ENCODE results near the gene CNOT4. TPM values are rescaled to one million over a fixed set of nuclear protein-coding genes. Genes with fewer than 3 reads are reported as not detected.

The CNOT4 gene
- total RNA-seq, 4 donors from 2014 or later, result 25.6 to 36.8 (median 29.3) TPM

GRCh38 chr7:135538376-135538775 lies 28.5 kb upstream of the CNOT4 start:
- intact Hi-C loops (cut with DNase I), result no loop called here
- 54 to 64% methylated on average over 3 of the region's 3 CpGs for WGBS, 2 donors
- Histone ChIP-seq H3K9me3 (no peaks in the 10 kb centered on the region), H3K4me1 (no peaks in the 10 kb centered on the region), H3K27me3 (no peaks in the 10 kb centered on the region), H3K36me3 (no peaks in the 10 kb centered on the region), H3K4me3 (replicated peaks in 1 of 3) (no peak overlapping the region), H3K27ac (no peak overlapping the region)
- TF ChIP-seq CTCF (IDR thresholded peaks at IDR 0.05) (no peak), POLR2A (IDR thresholded peaks at IDR 0.05) (no peak)
- no peak for DNase-seq

- no peak for DNase-seq
- H3K4me1 ChIP-seq, result no peaks in the 10 kb centered on the region
- H3K9me3 ChIP-seq, result no peaks in the 10 kb centered on the region
- TF ChIP-seq CTCF (IDR thresholded peaks at IDR 0.05) (no peak), POLR2A (IDR thresholded peaks at IDR 0.05) (no peak)
- H3K27me3 ChIP-seq, result no peaks in the 10 kb centered on the region
- H3K4me3 ChIP-seq (replicated peaks in 1 of 3), result no peak overlapping the region
- intact Hi-C loops (cut with DNase I), result no loop called here
- H3K27ac ChIP-seq, result no peak overlapping the region
- H3K36me3 ChIP-seq, result no peaks in the 10 kb centered on the region
These were observed 28.0 kb upstream of the CNOT4 start for GRCh38 chr7:135537905-135538304.

DNA sequence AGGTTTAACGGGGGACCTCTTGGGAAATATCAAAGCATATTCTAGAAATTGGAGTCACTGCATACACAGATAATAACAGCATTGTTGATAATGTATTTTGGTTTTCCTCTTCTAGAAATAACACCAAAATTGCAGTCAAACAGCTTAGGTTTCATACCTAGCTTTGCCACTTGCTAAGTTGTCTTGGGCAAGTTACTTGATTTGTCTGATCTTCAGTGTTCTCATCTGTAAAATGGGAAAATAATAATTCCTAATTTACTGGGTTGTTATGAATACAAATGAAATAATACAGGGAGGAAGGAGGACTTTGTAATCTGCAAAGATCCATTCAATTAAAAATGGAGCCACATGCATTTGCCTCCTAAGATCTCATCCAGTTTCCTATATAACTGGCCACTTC lies 27.6 kb upstream of the CNOT4 start:
- no peak for DNase-seq
- no peaks in the 10 kb centered on the region for H3K9me3 ChIP-seq
- H3K4me3 ChIP-seq (replicated peaks in 1 of 3), result no peak overlapping the region
- WGBS, 2 donors, result 84 to 91% methylated on average over 1 of the region's 1 CpG
- no peaks in the 10 kb centered on the region for H3K36me3 ChIP-seq
- intact Hi-C loops (cut with DNase I), result no loop called here
- no peaks in the 10 kb centered on the region for H3K27me3 ChIP-seq
- no peaks in the 10 kb centered on the region for H3K4me1 ChIP-seq
- no peak for TF ChIP-seq CTCF (IDR thresholded peaks at IDR 0.05)
- TF ChIP-seq POLR2A (IDR thresholded peaks at IDR 0.05), result no peak
- no peak overlapping the region for H3K27ac ChIP-seq

DNA sequence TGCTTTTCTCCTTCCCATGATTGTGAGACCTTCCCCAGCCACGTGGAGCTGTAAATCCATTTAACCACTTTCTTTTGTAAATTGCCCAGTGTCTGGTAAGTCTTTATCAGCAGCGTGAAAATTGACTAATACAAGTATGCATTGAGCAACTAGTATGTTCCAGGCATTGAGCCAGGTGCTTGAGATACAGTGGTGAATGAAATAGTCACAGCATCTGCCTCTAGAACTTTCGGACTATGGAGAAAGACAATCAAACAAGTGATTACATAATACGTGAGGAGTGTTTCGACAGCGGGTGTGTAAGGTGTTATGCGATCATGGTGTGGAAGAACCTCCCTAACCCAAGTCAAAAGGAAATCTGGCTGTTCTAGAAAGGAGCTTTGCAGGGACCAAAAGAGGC lies 26.2 kb upstream of the CNOT4 start:
- Histone ChIP-seq H3K27me3 (no peaks in the 10 kb centered on the region), H3K9me3 (no peaks in the 10 kb centered on the region), H3K27ac (no peak overlapping the region), H3K4me1 (no peaks in the 10 kb centered on the region), H3K36me3 (no peaks in the 10 kb centered on the region), H3K4me3 (replicated peaks in 1 of 3) (no peak overlapping the region)
- no peak for DNase-seq
- WGBS, 2 donors, result 70 to 77% methylated on average over 7 of the region's 7 CpGs
- intact Hi-C loops (cut with DNase I), result no loop called here
- TF ChIP-seq CTCF (IDR thresholded peaks at IDR 0.05), result no peak

DNA sequence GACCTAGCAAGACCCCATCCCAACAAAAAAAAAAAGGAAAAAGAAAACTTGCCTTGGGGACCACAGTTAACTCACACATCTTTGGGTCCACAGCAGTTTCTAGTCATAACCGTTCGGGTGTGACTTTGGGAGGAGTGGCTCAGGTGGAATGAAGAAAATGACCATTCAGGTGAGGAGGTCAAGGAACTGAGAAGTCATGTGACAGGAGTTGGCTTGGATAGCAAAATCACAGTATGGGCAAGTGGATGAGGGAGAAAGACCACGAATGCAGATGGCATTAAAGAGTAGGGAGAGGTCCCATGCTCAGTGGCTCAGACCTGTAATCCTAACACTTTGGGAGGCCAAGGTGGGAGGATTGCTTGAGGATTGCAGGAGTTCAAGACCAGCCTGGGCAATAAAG lies 17.1 kb upstream of the CNOT4 start:
- intact Hi-C loops (cut with DNase I), result no loop called here
- DNase-seq, result no peak
- H3K27ac ChIP-seq, result no peak overlapping the region
- 69 to 77% methylated on average over 3 of the region's 3 CpGs for WGBS, 2 donors
- no peaks in the 10 kb centered on the region for H3K9me3 ChIP-seq
- no peaks in the 10 kb centered on the region for H3K36me3 ChIP-seq
- H3K4me1 ChIP-seq, result no peaks in the 10 kb centered on the region
- no peaks in the 10 kb centered on the region for H3K27me3 ChIP-seq
- H3K4me3 ChIP-seq (replicated peaks in 1 of 3), result no peak overlapping the region
- no peak for TF ChIP-seq POLR2A (IDR thresholded peaks at IDR 0.05)

DNA sequence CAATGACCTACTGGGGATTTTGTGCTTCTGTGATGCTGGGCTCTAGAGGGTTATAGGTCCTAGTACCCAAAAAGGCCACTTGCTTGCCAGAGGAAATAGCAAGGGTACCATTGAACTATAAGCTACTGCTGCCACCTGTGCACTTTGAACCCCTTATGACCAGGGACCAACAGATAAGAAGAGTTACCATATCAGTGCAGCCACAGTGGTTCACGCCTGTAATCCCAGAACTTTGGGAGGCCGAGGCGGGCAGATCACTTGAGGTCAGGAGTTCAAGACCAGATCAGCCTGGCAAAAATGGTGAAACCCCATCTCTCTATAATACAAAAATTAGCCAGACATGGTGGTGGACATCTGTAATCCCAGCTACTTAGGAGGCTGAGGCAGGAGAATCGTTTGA lies 15.5 kb upstream of the CNOT4 start:
- no peak for TF ChIP-seq POLR2A (IDR thresholded peaks at IDR 0.05)
- no peak for TF ChIP-seq CTCF (IDR thresholded peaks at IDR 0.05)
- 95 to 97% methylated on average over 4 of the region's 4 CpGs for WGBS, 2 donors
- H3K4me1 ChIP-seq, result no peaks in the 10 kb centered on the region
- no peaks in the 10 kb centered on the region for H3K27me3 ChIP-seq
- intact Hi-C loops (cut with DNase I), result no loop called here
- no peaks in the 10 kb centered on the region for H3K9me3 ChIP-seq
- DNase-seq, result no peak
- H3K36me3 ChIP-seq, result no peaks in the 10 kb centered on the region
- no peak overlapping the region for H3K4me3 ChIP-seq (replicated peaks in 1 of 3)
- H3K27ac ChIP-seq, result no peak overlapping the region
